Hypothalamus (tissue), 51 donors: ENCODE results near the gene MLC1.

Source experiments
- DNase-seq, 51 donors: peaks; one replicate each; lab custom pipeline; 2025; lab: John Stamatoyannopoulos, UW

Gene MLC1

GRCh38 chr22:50018608-50019285 is 66.5 kb downstream of the MLC1 start:
- no peak for DNase-seq

DNA sequence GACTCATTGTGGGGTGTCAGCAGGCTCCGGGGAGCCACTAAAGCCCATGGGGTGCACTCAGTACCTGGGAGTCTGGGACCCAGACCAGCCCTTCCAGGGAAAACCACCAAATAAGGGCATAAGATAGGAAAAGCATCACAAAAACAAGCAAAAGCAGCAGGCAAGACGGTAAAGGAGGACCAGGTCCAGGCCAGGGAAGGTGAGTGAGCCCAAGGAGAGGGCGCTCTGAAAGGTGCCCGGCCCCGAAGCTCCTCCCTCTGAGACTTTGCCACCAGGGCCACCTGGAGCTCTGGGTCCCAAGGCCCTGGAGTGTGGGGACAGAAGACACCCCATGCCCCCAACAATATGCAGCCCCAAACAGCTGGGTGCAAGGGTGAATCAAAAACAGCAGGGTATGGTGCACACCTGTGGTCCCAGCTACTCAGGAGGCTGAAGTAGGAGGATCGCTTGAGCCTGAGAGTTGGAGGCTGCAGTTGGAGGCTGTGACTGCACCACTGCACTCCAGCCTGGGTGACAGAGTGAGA is 67.5 kb downstream of the MLC1 start:
- DNase-seq: no peak

DNA sequence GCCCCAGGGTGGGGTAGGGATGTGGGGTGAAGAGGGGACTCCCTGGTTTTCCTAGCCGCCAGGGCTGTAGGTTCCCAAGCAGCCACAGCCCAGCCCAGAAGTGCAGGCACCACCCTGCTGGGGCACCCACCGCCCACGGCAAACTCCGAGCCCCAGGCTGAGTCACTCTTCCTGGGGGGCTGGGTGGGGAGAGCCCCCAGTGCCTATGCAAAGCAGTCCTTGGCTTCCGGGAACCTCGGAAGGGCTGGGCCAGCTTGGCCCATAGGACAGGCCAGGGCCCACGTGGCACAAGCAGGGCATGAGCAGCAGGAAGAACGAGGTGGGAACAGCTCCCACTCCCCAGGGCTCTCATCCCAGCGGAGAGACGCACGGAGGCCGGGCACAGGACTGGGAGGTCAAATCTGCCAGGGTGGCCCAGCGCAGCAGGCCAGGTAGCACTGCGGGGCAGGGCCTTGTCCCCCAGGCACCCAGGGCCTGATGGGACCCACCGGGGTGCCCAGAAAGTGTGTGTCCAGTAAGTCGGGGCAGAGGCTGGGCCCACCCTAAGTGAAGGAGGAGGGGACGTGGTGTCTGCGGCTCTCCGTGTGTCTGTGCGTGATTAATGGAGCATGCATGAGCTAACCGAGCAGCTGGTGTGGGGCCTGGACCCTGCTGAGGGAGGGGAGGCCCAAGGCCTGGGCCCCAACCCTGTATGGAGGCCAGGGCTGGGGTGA is 68.1 kb downstream of the MLC1 start:
- DNase-seq: no peak

DNA sequence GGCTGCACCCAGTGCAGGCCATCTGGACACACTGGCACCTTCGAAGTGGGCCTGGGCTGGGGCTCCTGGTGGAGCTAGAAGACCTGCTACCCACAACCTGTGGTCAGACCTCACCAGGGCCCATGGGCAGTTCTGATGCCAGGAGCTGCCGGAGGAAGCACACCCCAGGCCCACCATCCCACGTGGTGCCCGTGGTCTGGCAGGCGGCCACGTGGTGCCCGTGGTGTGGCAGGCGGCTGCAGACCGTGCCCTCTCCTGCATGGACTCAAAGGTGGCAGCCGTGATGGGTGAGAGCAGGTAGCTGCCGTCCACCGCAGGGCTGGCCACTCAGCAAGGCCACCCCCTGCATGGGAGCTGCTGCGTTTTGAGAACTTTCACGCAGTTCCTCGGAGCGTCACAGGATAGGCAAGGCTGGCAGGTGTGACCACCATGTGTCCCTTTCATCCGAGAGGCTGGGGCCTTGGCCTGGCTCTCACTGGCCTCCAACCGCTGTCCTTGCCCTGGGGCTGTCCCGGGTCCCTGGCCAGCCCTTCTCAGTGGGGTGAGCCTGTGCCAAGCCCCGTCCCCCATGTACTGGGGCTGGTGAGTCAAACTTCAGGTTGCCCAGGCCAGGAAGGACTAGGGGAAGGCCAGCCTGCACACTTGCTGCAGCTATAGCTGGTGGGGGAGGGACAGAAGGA is 68.8 kb downstream of the MLC1 start:
- no peak for DNase-seq

- DNase-seq: no peak
Observed at GRCh38 chr22:50015451-50016307, 69.5 kb downstream of the MLC1 start.

DNA sequence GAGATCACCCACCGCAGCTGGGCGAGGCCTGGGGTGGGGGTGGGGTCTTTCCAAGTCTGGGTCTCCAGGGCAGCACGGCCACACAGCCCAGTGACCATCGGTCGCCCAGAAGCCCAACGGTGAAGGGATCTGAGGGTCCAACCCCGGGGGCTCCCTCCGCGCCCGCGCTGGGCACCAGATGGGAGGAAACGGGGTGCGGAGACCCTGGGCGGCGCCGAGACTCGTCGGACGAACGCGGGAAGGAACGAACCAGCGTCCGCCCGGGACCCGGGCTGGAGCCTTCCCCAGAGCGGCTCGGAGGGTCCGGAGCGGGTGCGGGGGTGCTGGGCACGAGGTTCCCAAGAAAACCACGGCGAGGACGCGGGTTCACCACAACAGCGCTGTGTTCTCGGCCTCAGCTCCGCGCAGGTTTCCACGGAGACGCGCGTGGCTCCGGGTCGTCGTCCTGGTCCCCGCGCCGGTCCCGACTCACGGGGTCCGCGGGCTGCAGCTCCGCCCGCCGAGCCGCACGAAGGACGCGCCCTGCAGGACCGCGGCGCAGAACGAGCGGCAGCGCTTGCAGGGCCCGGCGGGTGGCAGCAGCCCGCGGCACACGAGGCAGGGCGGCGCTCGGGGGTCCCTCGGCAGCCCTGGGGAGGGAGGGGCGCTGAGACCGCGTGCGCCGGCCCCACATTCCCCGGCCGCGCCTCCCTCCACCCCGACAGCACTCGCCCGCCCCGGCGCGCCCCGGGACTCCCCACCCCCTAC is 70.4 kb downstream of the MLC1 start:
- no peak for DNase-seq

- no peak for DNase-seq
Observed at GRCh38 chr22:50014053-50014501, 71.1 kb downstream of the MLC1 start.

DNA sequence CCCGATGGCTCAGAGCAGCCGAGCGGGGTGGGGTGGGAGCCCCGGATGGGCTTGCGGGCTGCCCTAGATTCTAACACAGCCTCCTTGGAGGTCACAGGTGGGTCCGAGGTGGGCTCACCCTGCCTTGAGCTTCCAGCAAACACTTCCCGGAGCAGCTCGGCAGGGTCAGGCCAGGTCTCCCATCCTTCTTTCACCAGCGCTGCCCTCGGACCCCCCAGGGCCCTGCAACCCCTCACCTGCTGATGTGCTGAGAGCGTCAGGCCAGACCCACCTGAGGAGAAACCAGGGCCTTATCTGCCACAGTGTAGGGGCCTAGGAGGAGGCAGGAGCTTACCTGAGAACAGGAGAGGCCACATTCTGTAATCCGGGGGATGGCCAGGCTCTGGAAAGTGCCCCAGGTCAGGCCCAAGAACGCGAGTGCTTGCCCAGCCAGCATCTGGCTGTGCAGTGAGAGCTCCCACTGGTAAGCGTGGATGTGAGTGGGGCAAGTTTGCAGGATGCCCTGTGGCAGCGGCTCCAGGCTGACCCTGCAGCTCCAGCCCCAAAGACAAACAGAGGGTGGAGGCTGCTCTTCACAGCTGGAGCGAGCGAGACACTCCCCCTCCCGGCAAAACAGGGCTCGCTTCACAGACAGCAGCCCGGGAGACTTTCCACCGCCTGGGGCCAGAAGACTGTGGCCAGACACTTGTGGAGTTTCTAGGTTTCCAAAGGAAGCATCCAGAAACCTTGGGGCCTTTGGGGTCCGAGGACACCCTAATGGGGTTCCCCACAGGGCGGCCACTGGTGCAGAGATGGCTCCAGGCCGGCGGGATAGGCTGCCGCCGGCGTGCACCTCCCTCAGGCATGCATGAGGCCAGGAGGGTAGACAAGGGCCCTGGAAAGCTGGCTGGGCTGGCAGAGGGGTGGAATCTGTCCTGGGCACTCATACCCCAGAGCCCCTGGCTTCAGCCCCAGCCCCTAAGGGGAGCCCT is 72.7 kb downstream of the MLC1 start, which contains the start of gene IL17REL:
Gene IL17REL, minus strand, starts transcription at position 555 of the 971 bp plus-strand sequence. Its CDS starts 119 bp downstream, at position 436.
- DNase-seq: peak in 2 of 51 donors; percentile 1 to 30

- DNase-seq: no peak
Observed at GRCh38 chr22:50011447-50012210, 73.6 kb downstream of the MLC1 start.

DNA sequence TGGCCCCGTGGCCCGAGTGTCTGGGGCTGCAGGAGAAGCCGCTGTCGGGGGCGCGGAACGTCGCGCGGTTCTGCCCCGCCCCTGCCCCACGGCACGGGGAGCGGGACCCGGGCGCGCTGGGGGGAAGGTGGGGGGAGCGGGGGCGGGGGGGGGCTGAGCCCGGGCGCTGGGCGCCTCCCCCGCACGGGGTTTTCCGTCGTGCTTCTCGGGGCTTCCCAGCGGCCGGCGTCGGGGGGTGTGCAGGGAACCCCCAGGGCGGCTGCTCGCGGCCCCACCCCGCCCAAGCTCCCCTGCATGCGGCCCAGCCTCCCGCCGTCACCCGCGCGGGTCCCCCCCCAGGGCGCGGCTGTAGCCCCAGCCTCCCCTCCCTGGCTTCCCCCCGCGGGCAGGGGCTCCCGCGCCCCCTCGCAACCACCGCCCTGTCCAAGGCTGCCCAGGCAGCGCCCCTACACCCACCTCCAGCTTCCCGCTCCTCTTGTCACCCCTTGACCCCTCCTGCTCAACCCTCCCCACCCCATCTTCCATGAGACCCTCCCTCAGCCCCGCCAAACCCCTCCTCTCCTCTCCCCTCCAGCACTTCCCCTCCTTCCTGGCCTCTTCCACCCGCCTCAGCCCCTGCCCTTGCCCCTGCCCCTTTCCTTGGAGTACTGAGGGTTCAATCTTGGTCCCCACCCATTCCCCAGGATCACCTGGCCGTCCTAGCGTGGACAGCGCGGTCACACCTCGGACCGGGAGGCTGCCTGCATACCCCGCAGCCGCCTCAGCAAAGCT is 74.4 kb downstream of the MLC1 start:
- no peak for DNase-seq

DNA sequence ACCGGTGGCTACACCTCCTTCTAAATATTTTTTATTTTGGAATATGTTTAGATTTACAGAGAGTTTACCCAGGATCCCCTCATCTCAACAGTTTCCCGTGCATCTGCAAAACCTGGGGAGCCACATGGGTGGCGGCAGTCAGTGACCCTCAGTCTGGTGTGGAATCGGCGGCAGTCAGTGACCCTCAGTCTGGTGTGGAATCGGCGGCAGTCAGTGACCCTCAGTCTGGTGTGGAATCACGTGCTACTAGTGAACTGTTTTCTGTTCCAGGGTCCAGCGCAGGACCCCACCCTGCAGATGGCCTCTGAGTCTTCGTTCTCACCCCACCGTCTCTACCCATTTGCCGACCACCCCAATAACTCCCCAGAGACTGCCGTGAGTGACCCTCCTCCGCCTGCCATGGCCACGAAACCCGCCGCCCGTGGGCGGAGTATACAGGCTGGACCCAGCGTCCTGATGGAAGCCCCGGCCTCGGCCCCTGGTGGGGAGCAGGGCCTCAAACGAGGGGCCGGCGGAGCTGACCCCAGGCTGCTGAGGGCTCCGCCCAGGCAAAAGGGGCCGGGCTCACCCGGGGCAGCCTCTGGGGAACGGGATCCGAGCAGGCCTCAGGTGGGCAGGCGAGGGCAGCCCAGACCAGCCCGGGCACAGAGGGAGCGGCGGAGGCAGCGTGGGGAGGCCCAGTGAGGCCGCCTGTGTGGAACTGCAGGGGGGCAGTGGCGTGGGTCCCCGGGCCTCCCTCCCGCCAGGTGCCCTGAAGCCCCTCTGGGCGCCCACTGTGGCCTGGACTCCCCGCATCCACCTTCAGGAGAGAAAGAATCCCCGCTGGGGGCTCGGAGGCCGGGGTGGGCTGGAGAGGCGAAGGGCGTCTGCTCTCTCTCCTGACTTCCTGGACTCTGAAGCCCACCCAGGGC is 75.2 kb downstream of the MLC1 start:
- DNase-seq: no peak
